GM21390 (cell line): ENCODE measurements around the gene CACNA2D2.

Source experiments
- ATAC-seq: cut with Tn5 transposase; IDR thresholded peaks from one replicate; pipeline ENCODE4 v1.9.1; 2021; ENCODE audit not compliant: unreplicated experiment

The CACNA2D2 gene

DNA sequence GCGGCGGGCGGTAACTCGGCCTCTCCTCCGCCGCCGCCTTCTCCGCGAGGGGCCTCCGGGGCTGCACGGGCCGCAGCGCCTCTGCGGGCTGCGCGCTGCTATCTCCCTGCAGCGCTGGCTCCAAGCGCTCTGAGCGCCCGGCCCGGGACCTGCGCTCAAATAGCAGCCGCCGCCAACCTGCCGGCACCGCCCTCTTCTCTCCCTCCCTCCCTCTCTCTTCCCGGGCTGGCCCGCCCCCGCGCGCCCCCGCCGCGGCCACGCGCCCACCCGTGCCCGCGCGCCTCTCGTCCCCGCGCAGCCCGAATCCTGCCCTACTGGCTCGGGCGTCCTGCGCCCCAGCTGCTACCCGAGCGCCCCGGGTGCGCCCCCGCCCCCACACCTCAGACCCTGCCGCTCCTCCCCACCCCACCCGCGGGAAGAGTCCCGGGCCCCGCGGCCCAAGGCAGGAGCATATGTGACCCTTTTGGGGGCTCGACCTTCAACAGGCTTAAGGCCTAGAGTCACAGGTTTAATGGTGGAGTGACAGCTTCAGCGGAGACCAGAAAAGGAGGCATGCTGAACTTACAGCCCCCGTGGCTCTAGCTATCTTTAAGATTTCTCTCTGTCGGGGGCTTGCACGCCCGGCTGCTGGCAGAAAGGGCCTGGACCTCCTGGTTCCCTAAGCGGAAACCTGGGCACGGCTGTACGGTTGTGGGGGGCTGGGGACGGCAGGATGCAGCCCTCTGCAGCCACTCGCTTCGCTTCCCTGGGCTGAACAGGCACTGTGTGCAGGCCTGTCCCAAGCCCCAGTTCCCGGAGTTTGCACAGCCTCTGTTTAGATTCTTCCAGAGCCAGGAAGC, at the start of gene CACNA2D2:
TSS of gene CACNA2D2 (minus strand) at position 131 of the 839 bp plus-strand sequence. CDS start 211 bp downstream, outside the sequence.
- ATAC-seq = no peak

DNA sequence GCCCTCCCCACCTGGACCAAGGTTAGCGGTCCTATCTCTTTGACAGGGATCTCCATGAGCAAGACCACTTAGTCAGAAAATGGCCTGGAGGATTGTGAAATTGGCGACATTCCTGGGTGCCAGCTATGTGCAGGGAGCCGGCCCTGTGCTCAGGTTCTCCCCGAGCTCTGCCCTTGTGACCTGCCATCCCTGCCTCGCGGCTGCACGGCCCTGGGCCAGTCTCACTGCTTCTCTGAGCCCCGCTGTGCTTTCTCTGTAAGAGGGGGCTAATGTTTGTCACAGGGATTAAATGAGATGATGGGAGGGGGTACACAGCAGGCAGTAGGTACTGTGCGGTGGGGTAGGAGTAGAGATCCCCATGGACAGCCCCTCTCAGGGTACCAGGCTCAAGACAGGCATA, 49.2 kb upstream of the CACNA2D2 start:
- no peak for ATAC-seq

DNA sequence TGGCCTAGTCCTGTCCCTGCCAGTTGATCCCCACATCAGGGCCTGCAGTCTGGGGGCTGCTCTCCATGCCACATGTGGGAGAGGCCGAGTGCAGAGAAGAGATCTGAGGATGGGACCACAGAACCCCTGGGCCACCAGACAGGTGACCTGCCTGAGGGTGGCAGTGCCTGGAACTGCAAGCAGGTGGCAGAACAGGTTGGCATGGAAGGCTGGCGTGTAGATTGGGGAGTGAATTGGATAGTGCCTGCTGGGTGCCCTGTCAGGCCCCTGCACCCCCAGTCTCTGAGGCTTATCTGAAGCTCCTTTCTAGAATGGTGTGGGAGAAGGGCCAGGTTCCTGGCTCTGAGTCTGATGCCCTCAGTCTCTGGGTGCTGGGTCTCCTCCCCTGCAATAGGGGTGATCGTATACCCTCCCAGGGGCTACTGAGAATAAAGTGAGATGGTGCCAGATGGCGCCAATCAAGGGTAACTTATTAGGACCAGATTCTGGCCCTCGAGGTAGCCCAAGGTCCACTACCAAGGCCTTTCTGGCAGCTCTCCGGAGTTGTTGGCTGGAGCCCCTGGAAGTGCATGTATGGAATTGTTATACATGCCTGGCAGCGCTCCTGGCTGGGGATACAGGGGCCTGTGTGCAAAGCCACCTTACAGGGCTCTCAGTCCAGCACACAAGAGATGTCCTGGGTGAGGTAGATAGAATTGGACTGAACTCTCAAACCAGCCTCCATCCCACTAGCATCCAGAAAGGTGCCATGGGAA, 48.4 kb upstream of the CACNA2D2 start:
- no peak for ATAC-seq

DNA sequence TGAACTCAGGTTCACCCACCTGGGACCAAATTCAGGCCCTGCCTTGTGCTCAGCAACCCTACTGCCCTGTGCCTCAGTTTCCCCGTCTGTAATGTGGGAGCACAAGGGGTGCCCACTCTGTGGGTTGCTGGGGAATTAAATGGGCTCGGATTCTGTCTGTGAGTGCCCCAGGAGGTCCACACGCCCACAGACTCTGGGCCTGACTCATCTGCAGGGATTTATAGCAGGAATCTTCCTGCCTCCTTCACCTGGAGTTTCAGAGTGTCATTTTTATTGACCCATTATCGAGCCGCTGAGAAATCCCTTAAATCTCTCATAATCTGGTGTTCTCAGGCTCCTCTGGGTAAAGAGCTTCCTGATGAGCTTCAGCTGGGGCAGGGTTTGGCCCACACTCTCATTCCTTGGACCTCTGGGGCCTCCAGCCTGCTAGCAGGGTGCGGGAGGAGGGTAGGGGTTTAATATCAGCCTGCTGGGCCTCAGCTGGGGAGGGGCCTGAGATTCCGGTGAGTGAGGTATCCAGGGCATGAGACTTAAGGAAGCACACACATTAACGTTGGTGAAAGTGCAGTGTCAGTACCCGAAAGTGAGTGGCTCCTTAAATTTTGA, 47.7 kb upstream of the CACNA2D2 start:
- no peak for ATAC-seq

DNA sequence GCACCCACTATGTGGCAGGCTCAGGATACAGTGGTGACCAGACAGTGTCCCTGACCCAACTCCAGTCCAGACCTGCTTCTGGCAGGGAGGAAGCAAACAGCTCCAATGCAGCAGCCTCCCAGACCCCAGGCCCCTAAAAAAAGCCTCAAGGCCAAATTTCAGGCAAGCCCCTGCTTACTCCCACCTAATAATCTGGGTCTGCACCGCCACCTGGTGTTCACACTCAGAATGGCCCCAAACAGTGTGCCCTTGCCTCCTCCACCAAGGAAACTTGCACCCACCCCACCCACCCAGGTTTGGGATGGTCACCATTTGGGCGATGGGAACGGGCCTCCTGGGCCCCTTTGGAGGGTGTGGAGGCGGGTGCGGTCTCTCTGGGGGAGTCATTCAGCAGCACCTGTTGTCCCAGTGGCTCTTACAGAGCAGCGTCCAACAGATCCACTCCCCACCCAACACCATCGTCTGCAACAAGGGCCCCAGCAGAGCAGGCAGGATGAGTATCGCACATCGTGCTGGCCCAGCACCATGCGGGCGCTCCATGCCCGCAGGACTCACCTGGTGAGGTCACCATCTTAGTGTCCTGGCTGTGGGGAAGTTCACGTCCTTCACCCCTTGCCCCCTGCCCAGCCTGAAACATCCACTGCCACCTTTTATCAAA, 46.8 kb upstream of the CACNA2D2 start:
- ATAC-seq = no peak

DNA sequence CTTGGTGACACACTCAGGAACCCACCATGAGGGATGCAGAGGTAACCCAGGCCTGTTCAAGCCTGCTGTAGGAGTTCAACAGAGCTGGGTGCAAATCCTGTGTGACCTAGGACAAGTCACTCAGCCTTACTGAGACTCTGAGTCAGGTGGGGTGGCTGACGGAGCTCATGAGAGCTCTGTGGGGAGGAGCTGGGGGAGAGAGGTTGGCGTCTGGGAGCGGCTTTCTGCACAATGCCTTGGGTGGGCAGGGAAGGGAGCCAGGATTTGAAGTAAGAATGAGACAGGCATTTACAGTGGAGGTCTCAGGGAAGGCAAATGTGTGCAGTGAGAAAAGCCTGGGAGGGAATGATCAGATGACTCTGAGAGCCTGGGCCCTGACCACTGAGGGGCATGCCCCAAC, 45.8 kb upstream of the CACNA2D2 start:
- ATAC-seq = no peak

DNA sequence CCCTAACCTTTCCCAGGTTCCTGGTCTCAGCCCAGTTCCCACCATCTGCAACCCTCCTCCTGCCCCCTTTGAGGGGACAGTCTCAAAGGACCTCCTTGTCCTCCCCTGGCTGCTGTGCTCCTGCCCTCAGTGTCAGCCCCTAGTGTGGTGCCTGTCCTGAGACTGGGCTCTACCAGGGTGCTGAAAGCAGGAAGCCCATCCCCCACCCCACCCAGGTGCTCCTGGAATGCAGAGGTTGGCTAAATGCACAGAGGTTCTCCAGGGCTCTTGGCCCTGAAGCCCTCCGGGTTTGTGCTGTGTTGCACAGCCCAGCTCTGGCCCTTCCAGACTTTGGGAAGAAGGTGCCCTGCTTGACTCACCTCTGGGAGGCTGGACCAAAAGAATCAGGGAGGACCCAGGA, 42.3 kb upstream of the CACNA2D2 start:
- no peak for ATAC-seq

DNA sequence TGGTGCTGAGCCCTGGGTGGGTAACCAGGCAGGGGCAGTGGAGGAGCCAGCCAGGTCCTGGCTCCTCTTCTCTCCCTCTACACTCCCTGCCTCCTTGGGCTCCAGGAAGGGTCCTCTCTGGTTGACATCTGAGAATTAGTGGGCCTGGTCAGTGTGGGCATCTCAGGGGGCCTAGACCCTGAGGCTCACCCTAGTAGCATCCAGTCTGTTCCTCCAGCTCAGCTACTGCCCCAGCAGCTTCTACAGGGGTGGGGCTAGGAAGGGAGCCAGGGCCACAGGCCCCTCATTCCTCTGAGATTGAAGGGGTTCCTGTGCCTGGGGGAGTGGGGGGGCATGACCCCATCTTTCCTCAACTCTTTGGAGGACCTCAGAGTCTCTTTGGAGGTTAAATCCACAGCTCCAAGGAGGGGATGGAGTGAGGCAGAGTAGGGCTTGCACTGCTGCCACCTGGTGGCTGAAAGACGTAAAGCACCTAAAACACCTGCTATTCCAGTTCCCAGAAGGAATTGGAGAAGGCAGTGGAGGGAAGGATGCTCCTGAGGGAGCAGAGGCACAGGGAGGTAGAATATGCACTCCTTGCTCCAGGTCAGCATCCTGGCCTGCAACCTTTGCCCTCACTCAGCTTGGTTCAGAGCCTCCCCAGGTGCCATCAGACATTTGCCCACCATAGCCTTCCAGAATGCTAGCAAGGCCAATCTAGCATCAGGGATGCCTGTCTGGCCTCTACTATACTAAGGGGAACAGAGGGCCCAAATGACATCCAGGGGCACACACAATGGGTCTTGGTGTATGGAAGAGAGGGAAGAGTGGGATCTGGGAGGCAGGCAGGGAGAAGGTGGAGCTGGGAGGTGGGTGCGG, 39.0 kb upstream of the CACNA2D2 start:
- ATAC-seq = no peak

DNA sequence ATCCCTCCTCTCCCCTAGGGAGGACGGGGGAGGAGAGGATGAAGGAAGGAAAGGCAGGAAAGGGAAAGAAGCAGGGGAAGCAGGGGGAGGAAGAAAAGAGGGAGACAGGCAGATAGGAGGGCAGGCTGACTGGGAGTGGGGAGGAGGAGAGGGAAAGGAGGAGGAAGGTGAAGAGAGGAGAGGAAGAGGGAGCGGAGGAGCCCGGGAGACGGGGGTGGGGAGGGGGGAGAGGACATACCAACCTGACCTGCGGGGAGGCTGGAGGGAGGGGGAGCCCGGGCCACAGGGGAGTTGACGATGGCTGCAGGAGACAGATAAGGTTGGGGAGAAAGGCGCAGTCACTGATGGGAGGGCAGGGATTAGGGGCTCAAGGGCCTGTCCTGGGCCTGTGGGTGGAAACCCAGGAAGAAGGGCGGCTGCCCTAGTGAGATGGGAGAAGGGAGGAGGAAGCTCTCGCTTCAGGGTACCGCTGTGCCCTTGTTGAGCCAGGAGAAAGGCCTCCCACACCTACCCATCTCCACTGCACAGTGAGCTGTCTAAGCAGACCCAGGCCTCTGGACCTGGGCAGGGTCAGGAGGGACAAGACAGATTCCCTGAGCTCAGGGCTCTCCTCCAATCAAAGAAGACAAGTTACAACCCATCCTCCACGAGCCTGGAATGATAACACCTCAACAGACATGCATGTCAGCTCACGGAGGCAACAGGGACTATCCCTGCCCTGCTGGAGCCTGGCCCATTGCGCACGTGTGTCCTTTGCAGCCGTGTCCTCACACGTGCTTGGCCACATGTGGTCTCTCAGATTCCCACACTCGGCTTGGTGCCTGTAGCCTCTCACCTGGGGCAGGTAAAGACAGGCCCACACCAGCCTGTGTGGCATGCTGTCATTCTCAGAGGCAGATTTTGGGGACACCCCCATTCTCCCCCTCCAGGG, 36.2 kb upstream of the CACNA2D2 start:
- no peak for ATAC-seq

DNA sequence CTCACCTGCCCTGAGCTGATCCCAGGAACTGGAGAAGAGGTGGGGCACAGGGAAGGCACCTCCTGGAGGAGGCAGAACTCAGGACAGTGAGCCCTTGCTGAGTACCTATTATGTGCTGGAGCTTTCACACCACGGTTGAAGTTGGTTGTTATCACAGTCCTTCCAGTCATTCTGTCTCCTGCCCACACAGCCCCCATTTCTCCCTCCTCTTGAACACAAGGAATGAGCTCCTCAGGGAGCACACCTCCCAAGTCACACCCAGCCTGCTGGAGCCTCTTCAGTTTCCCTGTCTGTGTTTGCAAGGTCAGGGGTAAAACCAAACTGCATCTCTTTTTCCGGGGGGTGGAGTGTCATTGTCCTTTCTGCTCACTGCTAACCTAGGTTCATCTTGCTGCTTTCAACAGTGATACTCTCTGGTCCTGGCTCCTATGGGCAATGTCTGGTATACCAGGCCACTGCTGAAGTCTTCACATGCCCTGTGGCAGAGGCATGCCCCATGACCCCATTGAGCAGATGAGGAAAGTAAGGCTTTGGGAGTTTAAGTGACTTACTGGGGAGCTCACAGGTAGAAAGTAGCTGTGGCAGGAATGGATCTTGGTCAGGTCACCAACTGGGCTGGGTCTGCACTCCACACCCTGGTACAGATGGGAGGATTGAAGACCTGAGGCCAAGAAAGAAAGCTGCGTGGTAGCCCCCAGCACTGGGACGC, 34.1 kb upstream of the CACNA2D2 start:
- ATAC-seq = no peak

DNA sequence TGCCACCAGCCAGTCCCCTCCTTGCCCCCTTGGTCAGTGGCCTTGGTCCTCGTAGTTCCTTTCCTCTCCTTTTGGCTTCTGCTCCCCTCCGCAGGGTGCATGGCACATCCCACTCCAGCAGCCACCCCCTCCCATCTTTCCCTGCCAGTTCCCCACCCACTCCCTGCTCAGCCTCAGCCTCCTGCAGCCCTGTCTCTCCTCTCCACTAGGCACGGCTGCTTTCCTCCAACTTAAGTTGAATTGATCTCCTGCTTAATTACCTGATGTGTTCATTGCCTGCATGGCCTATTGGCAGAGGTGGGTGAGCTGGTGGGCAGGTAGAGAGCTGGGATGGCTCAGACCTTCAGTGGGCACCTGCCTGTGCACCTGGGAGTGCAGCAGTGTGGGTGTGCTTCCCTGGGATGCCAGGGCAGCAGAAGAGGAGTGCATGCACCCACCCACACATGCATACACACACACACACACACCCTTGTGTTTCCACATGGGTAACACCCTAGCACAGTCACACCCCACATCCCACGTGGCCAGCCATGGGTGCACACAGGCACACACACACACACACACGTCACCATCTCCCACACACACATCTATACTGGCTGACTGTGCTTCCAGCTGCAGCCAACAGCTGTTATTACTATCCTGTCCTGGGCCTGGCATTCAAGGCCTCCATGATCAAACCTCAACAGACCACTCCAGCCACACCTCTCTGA, 33.2 kb upstream of the CACNA2D2 start:
- no peak for ATAC-seq

DNA sequence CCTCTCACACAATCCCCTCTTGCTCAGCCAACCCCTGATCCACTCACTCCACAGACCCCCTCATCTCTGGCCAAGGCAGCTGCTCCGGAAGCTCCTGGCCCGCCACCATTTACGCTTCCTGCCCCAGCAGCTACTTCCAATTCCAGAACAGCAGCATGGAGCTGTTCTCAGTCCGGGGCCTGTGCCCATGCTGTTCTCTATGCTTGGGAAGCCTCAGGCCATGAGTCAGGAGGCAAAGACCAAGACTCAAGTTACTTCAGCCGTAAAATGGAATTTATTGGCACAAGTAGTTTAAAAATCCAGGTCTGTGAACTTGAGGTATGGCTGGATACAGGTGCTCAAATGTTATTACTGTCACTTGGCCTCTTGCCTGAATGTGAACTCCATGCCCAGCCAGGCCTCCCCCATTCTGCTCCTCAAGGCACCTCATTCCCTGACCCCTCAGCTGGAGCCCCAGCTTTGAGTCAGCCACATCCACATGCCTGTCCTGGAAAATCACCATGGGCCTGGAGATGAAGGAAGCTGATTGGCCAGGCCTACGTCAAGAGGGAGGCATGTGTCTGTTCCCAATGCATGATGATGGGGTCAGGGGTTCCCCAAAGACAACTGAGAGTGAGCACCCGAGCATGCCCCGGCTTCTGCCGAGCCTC, 31.4 kb upstream of the CACNA2D2 start:
- no peak for ATAC-seq

DNA sequence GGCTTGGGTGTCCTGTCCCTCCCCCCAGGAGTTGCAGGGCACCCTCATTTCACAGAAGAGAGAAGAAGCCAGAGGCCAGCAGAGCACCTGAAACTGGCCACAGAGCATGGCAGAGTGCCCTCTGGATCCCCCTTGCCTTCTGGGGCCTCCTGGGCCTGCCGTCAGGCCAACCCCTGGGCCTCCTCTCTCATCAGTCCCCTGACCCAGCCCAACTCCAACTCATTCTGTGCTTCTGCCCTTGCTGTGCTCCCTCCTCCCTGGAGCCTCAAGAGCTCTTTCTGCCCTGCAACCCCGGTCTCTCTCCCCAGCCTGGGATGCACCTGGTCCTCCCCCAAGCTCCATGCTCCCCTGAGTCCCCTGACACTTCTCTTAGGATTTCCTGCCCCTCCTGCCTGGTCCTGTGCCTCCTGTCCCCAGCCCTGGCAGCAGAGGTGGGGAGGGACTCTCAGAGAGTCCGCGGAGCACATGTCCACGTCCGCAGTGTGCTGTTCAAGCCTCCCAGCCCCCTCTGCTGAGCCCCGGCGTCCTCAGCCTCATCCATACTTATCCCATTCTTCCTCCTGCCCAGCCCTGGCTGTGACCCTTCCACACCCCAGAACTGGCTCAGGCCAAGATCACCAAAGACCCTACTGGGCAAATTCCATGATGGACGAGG, 30.5 kb upstream of the CACNA2D2 start:
- ATAC-seq = no peak

DNA sequence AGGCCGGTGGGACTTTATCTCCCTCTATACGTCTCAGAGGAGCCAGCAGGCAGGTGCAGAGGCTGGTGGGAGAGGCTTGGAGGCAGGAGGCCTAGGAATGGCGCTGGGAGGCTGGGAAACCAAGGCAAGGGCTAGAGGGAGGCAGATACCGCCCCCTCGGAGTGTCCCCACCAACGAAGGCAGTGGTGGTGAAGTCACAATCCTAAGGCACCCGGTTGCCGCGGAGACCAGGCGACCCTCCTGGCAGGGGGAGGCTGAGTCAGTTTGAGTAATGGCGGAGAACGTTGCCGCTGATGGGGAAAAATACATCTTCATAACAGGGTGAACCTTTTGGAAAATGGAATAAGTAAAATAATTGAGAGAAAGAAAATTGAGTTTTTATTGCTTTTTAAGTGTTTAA, 29.9 kb upstream of the CACNA2D2 start:
- no peak for ATAC-seq

DNA sequence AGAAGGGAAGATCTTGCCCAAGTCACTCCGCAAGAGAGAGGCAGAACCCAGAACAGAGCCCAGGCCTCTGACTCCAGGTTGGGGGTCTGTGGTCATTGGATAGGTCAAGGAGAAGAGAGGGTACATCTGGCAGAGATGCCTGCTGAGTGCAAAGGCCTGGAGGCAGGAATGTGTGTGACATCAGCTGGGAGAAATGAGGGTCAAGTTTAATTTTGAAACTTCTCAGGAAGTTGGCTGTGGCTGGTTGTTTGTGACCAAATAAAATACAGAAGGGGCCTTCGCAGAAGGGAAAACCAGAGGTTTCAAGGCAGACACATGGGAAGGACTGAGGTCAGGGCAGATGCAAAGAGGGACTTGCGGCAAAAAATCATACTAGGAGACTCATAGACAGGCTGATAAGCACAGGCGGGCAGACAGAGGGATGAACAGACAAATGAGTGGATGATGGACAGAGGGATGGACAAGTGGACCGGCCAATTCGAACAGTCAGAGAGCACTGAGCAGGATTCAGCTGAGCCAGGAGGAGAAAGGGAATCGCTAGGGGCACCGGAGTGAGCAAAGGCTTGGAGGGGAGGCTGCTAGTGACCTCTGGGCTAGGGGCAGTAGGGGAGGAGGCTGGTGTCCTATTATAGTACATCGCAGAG, 28.8 kb upstream of the CACNA2D2 start:
- no peak for ATAC-seq

DNA sequence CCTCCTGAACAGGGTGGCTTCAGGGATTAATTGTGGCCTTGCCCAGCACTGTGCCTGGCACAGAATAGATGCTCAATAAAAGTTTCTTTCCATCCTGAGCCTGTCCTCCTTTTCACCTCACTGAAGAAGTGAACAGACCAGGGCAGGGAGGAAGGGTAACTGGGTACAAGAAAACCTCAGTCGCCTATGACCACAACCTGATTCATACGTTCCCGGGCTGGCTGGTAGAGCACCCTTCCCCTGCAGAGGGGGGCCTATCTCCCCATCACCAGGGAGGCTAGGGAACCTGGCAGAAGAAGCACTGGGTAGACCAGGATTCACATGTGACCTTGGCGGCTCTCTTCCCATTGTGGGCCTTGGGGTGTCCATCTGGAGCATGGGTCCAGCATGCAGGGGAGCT, 27.8 kb upstream of the CACNA2D2 start:
- ATAC-seq = no peak
